HEK293 (cell line): ENCODE data around the gene KANK4.

Experiments used
- CTCF ChIA-PET: fragments of 350-600 bp; formaldehyde crosslinking; extraction: SDS; loops from one replicate; lab custom pipeline; 2021; ENCODE audit warnings: antibody characterized with exemption; lab: Yijun Ruan, JAX
- POLR2A ChIA-PET: fragments of 300-600 bp; formaldehyde crosslinking; extraction: SDS; loops from one replicate; lab custom pipeline; 2020; ENCODE audit warnings: antibody characterized with exemption, inconsistent platforms; lab: Yijun Ruan, JAX
- H3K27ac ChIP-seq: fragments of 200-500 bp; sonication (Bioruptor generic); 2 replicates; pipeline ENCODE4 v1.5.1; 2014; ENCODE audit warnings: low read depth, low read length, control low read depth, inconsistent platforms; ENCODE audit errors: extremely low read depth
- H3K36me3 ChIP-seq, 2 experiments: fragments of 200-500 bp in 1 of 2; sonication (Bioruptor generic) in 1 of 2; 1 replicate in 1 of 2; 2 replicates in 1 of 2; pipeline ENCODE4 v1.5.1; 2014 to 2017; ENCODE audit warnings: inconsistent platforms in 2 of 2, low read length in 2 of 2; ENCODE audit not compliant: control insufficient read depth in 2 of 2, insufficient read depth in 1 of 2
- H3K4me1 ChIP-seq: fragments of 200-500 bp; sonication (Bioruptor generic); 2 replicates; pipeline ENCODE4 v1.5.1; 2014; ENCODE audit warnings: mild to moderate bottlenecking, low read length, inconsistent platforms; ENCODE audit not compliant: control insufficient read depth, insufficient read depth
- H3K4me3 ChIP-seq: 2 replicates; pipeline ENCODE4 v1.5.1; 2011; ENCODE audit warnings: low read depth, mild to moderate bottlenecking, control low read depth, low read length, moderate library complexity
- H3K9me3 ChIP-seq: fragments of 200-500 bp; sonication (Bioruptor generic); 2 replicates; pipeline ENCODE4 v1.5.1; 2014; ENCODE audit warnings: low read depth, low read length, inconsistent platforms; ENCODE audit not compliant: control insufficient read depth, insufficient read depth
- FEZF1 ChIP-seq: fragments of 450-650 bp; formaldehyde crosslinking; IDR thresholded peaks from 2 replicates; pipeline ENCODE4 v1.5.1; 2016; ENCODE audit warnings: missing biosample characterization, missing genetic modification characterization
- HOXA7 ChIP-seq: sonication (generic); formaldehyde crosslinking; IDR thresholded peaks from 2 replicates; pipeline ENCODE4 v1.8.1; 2022; ENCODE audit warnings: missing genetic modification reagents, borderline replicate concordance
- WT1 ChIP-seq: fragments of 450-650 bp; formaldehyde crosslinking; IDR thresholded peaks from 2 replicates; pipeline ENCODE4 v1.5.1; 2016; ENCODE audit warnings: missing biosample characterization, missing genetic modification characterization
- YY1 ChIP-seq: fragments of 450-650 bp; formaldehyde crosslinking; IDR thresholded peaks from 2 replicates; pipeline ENCODE4 v1.5.1; 2018; ENCODE audit warnings: missing biosample characterization, missing genetic modification characterization
- YY2 ChIP-seq: fragments of 450-650 bp; formaldehyde crosslinking; IDR thresholded peaks from 2 replicates; pipeline ENCODE4 v1.5.1; 2016; ENCODE audit warnings: missing biosample characterization, missing genetic modification characterization
- ZNF157 ChIP-seq: fragments of 450-650 bp; formaldehyde crosslinking; IDR thresholded peaks from 2 replicates; pipeline ENCODE4 v1.5.1; 2016; ENCODE audit warnings: missing biosample characterization, missing genetic modification characterization
- ZNF350 ChIP-seq: fragments of 450-650 bp; formaldehyde crosslinking; IDR thresholded peaks from 2 replicates; pipeline ENCODE4 v1.5.0; 2017; ENCODE audit warnings: missing biosample characterization, mild to moderate bottlenecking, missing genetic modification characterization
- ZNF404 ChIP-seq: fragments of 450-650 bp; formaldehyde crosslinking; IDR thresholded peaks from 2 replicates; pipeline ENCODE4 v1.5.1; 2017; ENCODE audit warnings: missing biosample characterization, missing genetic modification characterization
- ZNF433 ChIP-seq: fragments of 450-650 bp; formaldehyde crosslinking; IDR thresholded peaks from 2 replicates; pipeline ENCODE4 v1.5.1; 2016; ENCODE audit warnings: missing biosample characterization, missing genetic modification characterization, low read depth
- ZNF76 ChIP-seq: fragments of 450-650 bp; formaldehyde crosslinking; IDR thresholded peaks from 2 replicates; pipeline ENCODE4; 2016; ENCODE audit warnings: low read depth, missing biosample characterization, missing genetic modification characterization, borderline replicate concordance
- TF ChIP-seq, protein P1 (sequence below): fragments of 450-650 bp; formaldehyde crosslinking; IDR thresholded peaks from 2 replicates; pipeline ENCODE4 v1.5.1; 2016; ENCODE audit warnings: missing biosample characterization, missing genetic modification characterization
- TF ChIP-seq, protein P2 (sequence below): fragments of 450-650 bp; formaldehyde crosslinking; IDR thresholded peaks from 2 replicates; pipeline ENCODE4 v1.5.1; 2016; ENCODE audit warnings: missing biosample characterization, missing genetic modification characterization
- TF ChIP-seq, protein P3 (sequence below): sonication (generic); formaldehyde crosslinking; IDR thresholded peaks from 2 replicates; pipeline ENCODE4 v1.8.1; 2022; ENCODE audit warnings: mild to moderate bottlenecking, moderate library complexity, missing genetic modification reagents
- TF ChIP-seq, protein P4 (sequence below): fragments of 450-650 bp; IDR thresholded peaks from 2 replicates; pipeline ENCODE4 v1.5.1; 2018; ENCODE audit warnings: missing biosample characterization, mild to moderate bottlenecking, missing genetic modification characterization
- TF ChIP-seq, protein P5 (sequence below): fragments of 450-650 bp; formaldehyde crosslinking; optimal IDR thresholded peaks from 2 replicates; pipeline ENCODE3; 2016; ENCODE audit warnings: missing biosample characterization, mild to moderate bottlenecking, missing genetic modification characterization
- TF ChIP-seq, protein P6 (sequence below): fragments of 450-650 bp; formaldehyde crosslinking; IDR thresholded peaks from 2 replicates; pipeline ENCODE4 v1.5.0; 2017; ENCODE audit warnings: missing biosample characterization, missing genetic modification characterization, borderline replicate concordance

Gene KANK4

DNA sequence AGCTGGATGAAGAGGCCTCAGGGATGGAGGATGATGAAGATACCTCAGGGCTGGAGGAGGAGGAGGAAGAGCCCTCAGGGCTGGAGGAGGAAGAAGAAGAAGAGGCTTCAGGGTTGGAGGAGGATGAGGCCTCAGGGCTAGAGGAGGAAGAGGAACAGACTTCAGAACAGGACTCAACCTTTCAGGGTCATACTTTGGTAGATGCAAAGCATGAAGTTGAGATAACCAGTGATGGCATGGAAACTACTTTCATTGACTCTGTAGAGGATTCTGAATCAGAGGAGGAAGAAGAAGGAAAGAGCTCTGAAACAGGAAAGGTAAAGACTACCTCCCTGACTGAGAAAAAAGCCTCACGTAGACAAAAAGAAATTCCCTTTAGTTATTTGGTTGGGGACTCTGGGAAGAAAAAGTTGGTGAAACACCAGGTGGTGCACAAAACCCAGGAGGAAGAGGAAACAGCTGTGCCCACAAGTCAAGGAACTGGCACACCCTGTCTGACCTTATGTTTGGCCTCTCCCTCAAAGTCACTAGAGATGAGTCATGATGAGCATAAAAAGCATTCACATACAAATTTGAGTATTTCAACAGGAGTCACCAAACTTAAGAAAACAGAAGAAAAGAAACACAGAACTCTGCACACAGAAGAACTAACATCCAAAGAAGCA is 109.2 kb downstream of the KANK4 start (continued):
- TF ChIP-seq, protein P1, sequence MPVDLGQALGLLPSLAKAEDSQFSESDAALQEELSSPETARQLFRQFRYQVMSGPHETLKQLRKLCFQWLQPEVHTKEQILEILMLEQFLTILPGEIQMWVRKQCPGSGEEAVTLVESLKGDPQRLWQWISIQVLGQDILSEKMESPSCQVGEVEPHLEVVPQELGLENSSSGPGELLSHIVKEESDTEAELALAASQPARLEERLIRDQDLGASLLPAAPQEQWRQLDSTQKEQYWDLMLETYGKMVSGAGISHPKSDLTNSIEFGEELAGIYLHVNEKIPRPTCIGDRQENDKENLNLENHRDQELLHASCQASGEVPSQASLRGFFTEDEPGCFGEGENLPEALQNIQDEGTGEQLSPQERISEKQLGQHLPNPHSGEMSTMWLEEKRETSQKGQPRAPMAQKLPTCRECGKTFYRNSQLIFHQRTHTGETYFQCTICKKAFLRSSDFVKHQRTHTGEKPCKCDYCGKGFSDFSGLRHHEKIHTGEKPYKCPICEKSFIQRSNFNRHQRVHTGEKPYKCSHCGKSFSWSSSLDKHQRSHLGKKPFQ (tag by site-specific recombination): no peak
- TF ChIP-seq ZNF157 (tag by site-specific recombination) (no peak), FEZF1 (tag by site-specific recombination) (no peak), YY2 (no peak), ZNF404 (tag by site-specific recombination) (no peak), ZNF76 (tag by site-specific recombination) (no peak), WT1 (tag by site-specific recombination) (no peak), ZNF433 (tag by site-specific recombination) (no peak), HOXA7 (CRISPR knock-in tag) (no peak), YY1 (tag by site-specific recombination) (no peak)
- TF ChIP-seq, protein P2, sequence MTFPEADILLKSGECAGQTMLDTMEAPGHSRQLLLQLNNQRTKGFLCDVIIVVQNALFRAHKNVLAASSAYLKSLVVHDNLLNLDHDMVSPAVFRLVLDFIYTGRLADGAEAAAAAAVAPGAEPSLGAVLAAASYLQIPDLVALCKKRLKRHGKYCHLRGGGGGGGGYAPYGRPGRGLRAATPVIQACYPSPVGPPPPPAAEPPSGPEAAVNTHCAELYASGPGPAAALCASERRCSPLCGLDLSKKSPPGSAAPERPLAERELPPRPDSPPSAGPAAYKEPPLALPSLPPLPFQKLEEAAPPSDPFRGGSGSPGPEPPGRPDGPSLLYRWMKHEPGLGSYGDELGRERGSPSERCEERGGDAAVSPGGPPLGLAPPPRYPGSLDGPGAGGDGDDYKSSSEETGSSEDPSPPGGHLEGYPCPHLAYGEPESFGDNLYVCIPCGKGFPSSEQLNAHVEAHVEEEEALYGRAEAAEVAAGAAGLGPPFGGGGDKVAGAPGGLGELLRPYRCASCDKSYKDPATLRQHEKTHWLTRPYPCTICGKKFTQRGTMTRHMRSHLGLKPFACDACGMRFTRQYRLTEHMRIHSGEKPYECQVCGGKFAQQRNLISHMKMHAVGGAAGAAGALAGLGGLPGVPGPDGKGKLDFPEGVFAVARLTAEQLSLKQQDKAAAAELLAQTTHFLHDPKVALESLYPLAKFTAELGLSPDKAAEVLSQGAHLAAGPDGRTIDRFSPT (tag by site-specific recombination): no peak

DNA sequence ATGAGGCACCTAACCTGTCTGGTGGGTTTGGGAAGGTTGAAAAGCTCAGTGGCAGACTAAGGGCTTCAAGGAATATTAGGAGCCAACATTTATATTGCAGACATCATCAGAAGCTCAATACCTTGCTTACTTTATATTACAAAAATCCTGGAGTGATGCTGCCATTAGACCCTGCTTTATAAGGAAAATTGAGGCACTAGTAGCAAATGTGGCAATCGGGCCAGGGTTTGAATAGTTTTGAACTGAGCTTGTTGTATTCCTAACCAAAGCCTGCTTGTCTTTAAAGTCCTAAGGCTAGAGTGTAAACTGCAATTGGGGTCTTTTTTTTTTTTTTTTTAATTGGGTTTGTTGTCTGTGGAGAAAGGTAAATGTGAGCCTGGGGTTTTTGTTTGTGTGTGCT is 110.3 kb downstream of the KANK4 start:
- TF ChIP-seq ZNF350 (tag by site-specific recombination): no peak
- TF ChIP-seq, protein P3, sequence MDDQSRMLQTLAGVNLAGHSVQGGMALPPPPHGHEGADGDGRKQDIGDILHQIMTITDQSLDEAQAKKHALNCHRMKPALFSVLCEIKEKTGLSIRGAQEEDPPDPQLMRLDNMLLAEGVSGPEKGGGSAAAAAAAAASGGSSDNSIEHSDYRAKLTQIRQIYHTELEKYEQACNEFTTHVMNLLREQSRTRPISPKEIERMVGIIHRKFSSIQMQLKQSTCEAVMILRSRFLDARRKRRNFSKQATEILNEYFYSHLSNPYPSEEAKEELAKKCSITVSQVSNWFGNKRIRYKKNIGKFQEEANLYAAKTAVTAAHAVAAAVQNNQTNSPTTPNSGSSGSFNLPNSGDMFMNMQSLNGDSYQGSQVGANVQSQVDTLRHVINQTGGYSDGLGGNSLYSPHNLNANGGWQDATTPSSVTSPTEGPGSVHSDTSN: no peak
- TF ChIP-seq, protein P4, sequence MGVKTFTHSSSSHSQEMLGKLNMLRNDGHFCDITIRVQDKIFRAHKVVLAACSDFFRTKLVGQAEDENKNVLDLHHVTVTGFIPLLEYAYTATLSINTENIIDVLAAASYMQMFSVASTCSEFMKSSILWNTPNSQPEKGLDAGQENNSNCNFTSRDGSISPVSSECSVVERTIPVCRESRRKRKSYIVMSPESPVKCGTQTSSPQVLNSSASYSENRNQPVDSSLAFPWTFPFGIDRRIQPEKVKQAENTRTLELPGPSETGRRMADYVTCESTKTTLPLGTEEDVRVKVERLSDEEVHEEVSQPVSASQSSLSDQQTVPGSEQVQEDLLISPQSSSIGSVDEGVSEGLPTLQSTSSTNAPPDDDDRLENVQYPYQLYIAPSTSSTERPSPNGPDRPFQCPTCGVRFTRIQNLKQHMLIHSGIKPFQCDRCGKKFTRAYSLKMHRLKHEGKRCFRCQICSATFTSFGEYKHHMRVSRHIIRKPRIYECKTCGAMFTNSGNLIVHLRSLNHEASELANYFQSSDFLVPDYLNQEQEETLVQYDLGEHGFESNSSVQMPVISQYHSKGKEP (tag by site-specific recombination): no peak
- TF ChIP-seq YY1 (tag by site-specific recombination): no peak
- TF ChIP-seq, protein P5, sequence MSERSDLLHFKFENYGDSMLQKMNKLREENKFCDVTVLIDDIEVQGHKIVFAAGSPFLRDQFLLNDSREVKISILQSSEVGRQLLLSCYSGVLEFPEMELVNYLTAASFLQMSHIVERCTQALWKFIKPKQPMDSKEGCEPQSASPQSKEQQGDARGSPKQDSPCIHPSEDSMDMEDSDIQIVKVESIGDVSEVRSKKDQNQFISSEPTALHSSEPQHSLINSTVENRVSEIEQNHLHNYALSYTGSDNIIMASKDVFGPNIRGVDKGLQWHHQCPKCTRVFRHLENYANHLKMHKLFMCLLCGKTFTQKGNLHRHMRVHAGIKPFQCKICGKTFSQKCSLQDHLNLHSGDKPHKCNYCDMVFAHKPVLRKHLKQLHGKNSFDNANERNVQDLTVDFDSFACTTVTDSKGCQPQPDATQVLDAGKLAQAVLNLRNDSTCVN (tag by site-specific recombination): no peak
- TF ChIP-seq, protein P6, sequence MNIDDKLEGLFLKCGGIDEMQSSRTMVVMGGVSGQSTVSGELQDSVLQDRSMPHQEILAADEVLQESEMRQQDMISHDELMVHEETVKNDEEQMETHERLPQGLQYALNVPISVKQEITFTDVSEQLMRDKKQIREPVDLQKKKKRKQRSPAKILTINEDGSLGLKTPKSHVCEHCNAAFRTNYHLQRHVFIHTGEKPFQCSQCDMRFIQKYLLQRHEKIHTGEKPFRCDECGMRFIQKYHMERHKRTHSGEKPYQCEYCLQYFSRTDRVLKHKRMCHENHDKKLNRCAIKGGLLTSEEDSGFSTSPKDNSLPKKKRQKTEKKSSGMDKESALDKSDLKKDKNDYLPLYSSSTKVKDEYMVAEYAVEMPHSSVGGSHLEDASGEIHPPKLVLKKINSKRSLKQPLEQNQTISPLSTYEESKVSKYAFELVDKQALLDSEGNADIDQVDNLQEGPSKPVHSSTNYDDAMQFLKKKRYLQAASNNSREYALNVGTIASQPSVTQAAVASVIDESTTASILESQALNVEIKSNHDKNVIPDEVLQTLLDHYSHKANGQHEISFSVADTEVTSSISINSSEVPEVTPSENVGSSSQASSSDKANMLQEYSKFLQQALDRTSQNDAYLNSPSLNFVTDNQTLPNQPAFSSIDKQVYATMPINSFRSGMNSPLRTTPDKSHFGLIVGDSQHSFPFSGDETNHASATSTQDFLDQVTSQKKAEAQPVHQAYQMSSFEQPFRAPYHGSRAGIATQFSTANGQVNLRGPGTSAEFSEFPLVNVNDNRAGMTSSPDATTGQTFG: no peak
- no peak for TF ChIP-seq ZNF433 (tag by site-specific recombination)
- Histone ChIP-seq H3K27ac (no peak overlapping the region), H3K4me1 (no peaks in the 10 kb centered on the region), H3K4me3 (no peak overlapping the region), H3K9me3 (no peaks in the 10 kb centered on the region; the same call in 1 of the 2 replicates), H3K36me3 (no peaks in the 10 kb centered on the region)
- POLR2A ChIA-PET: no interaction called here
- CTCF ChIA-PET: interaction anchor here (0.6 to 1.1 kb wide), 2 partner anchors 11 to 196 kb away, joined by 3 to 7 read pairs; no protein-coding TSS in a partner anchor
